GM10847 (cell line): ENCODE data around the gene CACNG5.

Experiments used
- POLR2A ChIP-seq: IDR thresholded peaks from 2 replicates; pipeline ENCODE4 v1.6.1; 2011; ENCODE audit not compliant: insufficient read length; ENCODE audit errors: extremely low read depth

Gene CACNG5

GRCh38 chr17:66834919-66835454 lies at the start of gene CACNG5:
CACNG5 (plus strand) TSS chr17:66835117; CDS start chr17:66877333, 42,216 bp downstream.
- TF ChIP-seq POLR2A, result no peak

GRCh38 chr17:66786107-66786506 lies 48.8 kb upstream of the CACNG5 start:
- no peak for TF ChIP-seq POLR2A

GRCh38 chr17:66787914-66788313 lies 47.0 kb upstream of the CACNG5 start:
- no peak for TF ChIP-seq POLR2A

- TF ChIP-seq POLR2A, result no peak
Observed at GRCh38 chr17:66789093-66789492, 45.8 kb upstream of the CACNG5 start.

- no peak for TF ChIP-seq POLR2A
Observed at GRCh38 chr17:66789961-66790437, 44.9 kb upstream of the CACNG5 start.

- TF ChIP-seq POLR2A, result no peak
Observed at GRCh38 chr17:66790501-66791061, 44.3 kb upstream of the CACNG5 start.

- TF ChIP-seq POLR2A, result no peak
Observed at GRCh38 chr17:66791347-66791746, 43.6 kb upstream of the CACNG5 start.

GRCh38 chr17:66793814-66794213 lies 41.1 kb upstream of the CACNG5 start:
- no peak for TF ChIP-seq POLR2A

- TF ChIP-seq POLR2A, result no peak
Observed at GRCh38 chr17:66795486-66795885, 39.4 kb upstream of the CACNG5 start.

- TF ChIP-seq POLR2A, result no peak
Observed at GRCh38 chr17:66799849-66800537, 34.9 kb upstream of the CACNG5 start.

GRCh38 chr17:66803474-66803951 lies 31.4 kb upstream of the CACNG5 start:
- TF ChIP-seq POLR2A, result no peak

GRCh38 chr17:66805567-66805966 lies 29.4 kb upstream of the CACNG5 start:
- TF ChIP-seq POLR2A, result no peak

- TF ChIP-seq POLR2A, result no peak
Observed at GRCh38 chr17:66807182-66807581, 27.7 kb upstream of the CACNG5 start.

GRCh38 chr17:66809408-66809807 lies 25.5 kb upstream of the CACNG5 start:
- TF ChIP-seq POLR2A, result no peak

- no peak for TF ChIP-seq POLR2A
Observed at GRCh38 chr17:66810951-66811682, 23.8 kb upstream of the CACNG5 start.

- TF ChIP-seq POLR2A, result no peak
Observed at GRCh38 chr17:66811683-66812054, 23.2 kb upstream of the CACNG5 start.

GRCh38 chr17:66812571-66812970 lies 22.3 kb upstream of the CACNG5 start:
- no peak for TF ChIP-seq POLR2A
